HUDEP-2 (cell line): ENCODE measurements around the gene RPS4Y2.

ENCODE experiments used
- DNase-seq, 76 experiments: peaks; one replicate each; lab custom pipeline; 2025; ENCODE audit not compliant: unreplicated experiment in 76 of 76; lab: John Stamatoyannopoulos, UW

Gene RPS4Y2

GRCh38 chrY:20755808-20756207 is at the start of gene RPS4Y2:
Gene RPS4Y2, plus strand, starts transcription at chrY:20756108. Its CDS starts 56 bp downstream, at chrY:20756164.
- no peak for DNase-seq

GRCh38 chrY:20714391-20714790 is 41.5 kb upstream of the RPS4Y2 start:
- peak in 11 of 76 experiments; percentile 0 to 34 (median 3) for DNase-seq

- DNase-seq: no peak
Observed at GRCh38 chrY:20726184-20726907, 29.6 kb upstream of the RPS4Y2 start.

- DNase-seq: no peak
Observed at GRCh38 chrY:20735200-20735599, 20.7 kb upstream of the RPS4Y2 start.

- peak in 58 of 76 experiments; percentile 0 to 69 (median 14) for DNase-seq
Observed at GRCh38 chrY:20739806-20740205, 16.1 kb upstream of the RPS4Y2 start.

GRCh38 chrY:20740609-20741008 is 15.3 kb upstream of the RPS4Y2 start:
- DNase-seq: peak in 59 of 76 experiments; percentile 0 to 60 (median 13)

GRCh38 chrY:20745060-20745459 is 10.8 kb upstream of the RPS4Y2 start:
- peak in 11 of 76 experiments; percentile 0 to 27 (median 3) for DNase-seq

GRCh38 chrY:20746919-20747318 is 9.0 kb upstream of the RPS4Y2 start:
- DNase-seq: no peak

- DNase-seq: no peak
Observed at GRCh38 chrY:20763869-20764268, 8.0 kb downstream of the RPS4Y2 start.

- DNase-seq: no peak
Observed at GRCh38 chrY:20765117-20765516, 9.2 kb downstream of the RPS4Y2 start.

- DNase-seq: no peak
Observed at GRCh38 chrY:20770755-20771154, 14.8 kb downstream of the RPS4Y2 start.

GRCh38 chrY:20776104-20776503 is 20.2 kb downstream of the RPS4Y2 start:
- DNase-seq: no peak

GRCh38 chrY:20780104-20780654 is 24.3 kb downstream of the RPS4Y2 start:
- DNase-seq: no peak

- no peak for DNase-seq
Observed at GRCh38 chrY:20780776-20781175, 24.9 kb downstream of the RPS4Y2 start.

GRCh38 chrY:20781408-20781807 is 25.5 kb downstream of the RPS4Y2 start:
- DNase-seq: no peak

GRCh38 chrY:20784965-20785364 is 29.1 kb downstream of the RPS4Y2 start:
- no peak for DNase-seq

- no peak for DNase-seq
Observed at GRCh38 chrY:20787076-20787475, 31.2 kb downstream of the RPS4Y2 start.

GRCh38 chrY:20798351-20799049 is 42.6 kb downstream of the RPS4Y2 start:
- no peak for DNase-seq

- DNase-seq: no peak
Observed at GRCh38 chrY:20802659-20803058, 46.8 kb downstream of the RPS4Y2 start.

GRCh38 chrY:20806243-20806642 is 50.3 kb downstream of the RPS4Y2 start:
- no peak for DNase-seq

GRCh38 chrY:20813459-20813858 is 57.6 kb downstream of the RPS4Y2 start:
- DNase-seq: no peak

GRCh38 chrY:20814794-20815193 is 58.9 kb downstream of the RPS4Y2 start:
- no peak for DNase-seq
